ENCODE measurements around the gene MYO3B.

The MYO3B gene

GRCh38 chr2:170651624-170652325, 473.8 kb downstream of the MYO3B start:
- H3K36me3 ChIP-seq (ENCODE audit: control insufficient read depth, insufficient read depth, low read length), result no peaks in the 10 kb centered on the region
- TF ChIP-seq, protein P1, sequence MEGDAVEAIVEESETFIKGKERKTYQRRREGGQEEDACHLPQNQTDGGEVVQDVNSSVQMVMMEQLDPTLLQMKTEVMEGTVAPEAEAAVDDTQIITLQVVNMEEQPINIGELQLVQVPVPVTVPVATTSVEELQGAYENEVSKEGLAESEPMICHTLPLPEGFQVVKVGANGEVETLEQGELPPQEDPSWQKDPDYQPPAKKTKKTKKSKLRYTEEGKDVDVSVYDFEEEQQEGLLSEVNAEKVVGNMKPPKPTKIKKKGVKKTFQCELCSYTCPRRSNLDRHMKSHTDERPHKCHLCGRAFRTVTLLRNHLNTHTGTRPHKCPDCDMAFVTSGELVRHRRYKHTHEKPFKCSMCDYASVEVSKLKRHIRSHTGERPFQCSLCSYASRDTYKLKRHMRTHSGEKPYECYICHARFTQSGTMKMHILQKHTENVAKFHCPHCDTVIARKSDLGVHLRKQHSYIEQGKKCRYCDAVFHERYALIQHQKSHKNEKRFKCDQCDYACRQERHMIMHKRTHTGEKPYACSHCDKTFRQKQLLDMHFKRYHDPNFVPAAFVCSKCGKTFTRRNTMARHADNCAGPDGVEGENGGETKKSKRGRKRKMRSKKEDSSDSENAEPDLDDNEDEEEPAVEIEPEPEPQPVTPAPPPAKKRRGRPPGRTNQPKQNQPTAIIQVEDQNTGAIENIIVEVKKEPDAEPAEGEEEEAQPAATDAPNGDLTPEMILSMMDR (IDR thresholded peaks at IDR 0.05; ENCODE audit: insufficient read depth, low read length, poor library complexity, severe bottlenecking), result no peak
- DNase-seq (ENCODE audit: extremely low read depth, insufficient read length), result no peak
- H3K4me3 ChIP-seq (replicated peaks; ENCODE audit: low read depth, low read length), result no peak overlapping the region
- no peaks in the 10 kb centered on the region for H3K27me3 ChIP-seq (replicated peaks; ENCODE audit: control insufficient read depth, insufficient read depth, low read length)

DNA sequence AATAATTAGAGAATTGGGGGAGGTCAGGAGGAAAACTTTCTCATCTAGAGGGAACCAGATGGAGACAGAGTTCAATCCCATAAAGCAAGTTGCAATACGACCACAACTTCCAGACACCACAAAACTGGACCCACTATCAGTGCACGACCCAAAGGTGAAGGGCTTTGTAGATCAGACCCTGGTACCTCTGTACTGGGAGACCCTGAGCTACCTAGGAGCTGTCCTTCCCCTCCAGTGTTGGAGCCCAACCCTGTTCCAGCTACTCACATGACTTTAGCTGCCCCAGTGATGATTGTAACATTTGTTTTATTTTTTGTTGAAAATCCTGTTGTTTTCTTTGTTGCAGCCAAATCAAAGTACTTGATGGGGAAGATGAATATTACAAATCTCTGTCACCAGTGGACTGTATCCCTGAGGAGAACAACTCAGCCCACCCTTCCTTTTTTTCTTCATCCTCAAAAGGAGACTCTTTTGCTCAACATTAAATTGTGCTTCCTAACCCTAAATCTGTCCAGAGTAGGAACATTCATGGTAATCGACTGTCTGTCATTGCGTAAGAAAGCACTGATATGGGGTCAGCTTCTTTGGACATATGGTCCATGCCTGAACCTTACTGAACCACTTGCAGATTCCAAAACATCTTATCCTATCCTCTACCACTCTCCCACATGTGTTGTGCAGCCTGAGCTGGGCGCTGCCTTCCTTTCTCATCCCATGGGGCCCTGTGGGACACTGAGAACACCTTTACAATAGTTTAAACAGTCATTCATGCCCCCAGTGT, 474.9 kb downstream of the MYO3B start:
- TF ChIP-seq, protein P1 (IDR thresholded peaks at IDR 0.05; ENCODE audit: insufficient read depth, low read length, poor library complexity, severe bottlenecking), result no peak
- H3K36me3 ChIP-seq (ENCODE audit: control insufficient read depth, insufficient read depth, low read length), result no peaks in the 10 kb centered on the region
- H3K4me3 ChIP-seq (replicated peaks; ENCODE audit: low read depth, low read length), result no peak overlapping the region
- no peak for DNase-seq (ENCODE audit: extremely low read depth, insufficient read length)
- H3K27me3 ChIP-seq (replicated peaks; ENCODE audit: control insufficient read depth, insufficient read depth, low read length), result no peaks in the 10 kb centered on the region

- no peak for DNase-seq (ENCODE audit: extremely low read depth, insufficient read length)
Measured at GRCh38 chr2:170656669-170657068, 478.7 kb downstream of the MYO3B start.

GRCh38 chr2:170660409-170660808, 482.5 kb downstream of the MYO3B start:
- DNase-seq (ENCODE audit: extremely low read depth, insufficient read length), result no peak
- TF ChIP-seq, protein P1 (IDR thresholded peaks at IDR 0.05; ENCODE audit: insufficient read depth, low read length, poor library complexity, severe bottlenecking), result no peak
- H3K36me3 ChIP-seq (ENCODE audit: control insufficient read depth, insufficient read depth, low read length), result no peaks in the 10 kb centered on the region

More at GRCh38 chr2:170656669-170657068, 478.7 kb downstream of the MYO3B start:
- Histone ChIP-seq H3K4me3 (replicated peaks; ENCODE audit: low read depth, low read length) (no peak overlapping the region), H3K27me3 (replicated peaks; ENCODE audit: control insufficient read depth, insufficient read depth, low read length) (no peaks in the 10 kb centered on the region), H3K36me3 (ENCODE audit: control insufficient read depth, insufficient read depth, low read length) (no peaks in the 10 kb centered on the region)
- TF ChIP-seq, protein P1 (IDR thresholded peaks at IDR 0.05; ENCODE audit: insufficient read depth, low read length, poor library complexity, severe bottlenecking), result no peak

GRCh38 chr2:170665743-170666142, 487.8 kb downstream of the MYO3B start:
- Histone ChIP-seq H3K4me3 (replicated peaks; ENCODE audit: low read depth, low read length) (no peak overlapping the region), H3K27me3 (replicated peaks; ENCODE audit: control insufficient read depth, insufficient read depth, low read length) (no peaks in the 10 kb centered on the region; the same call in 1 of the 2 replicates), H3K36me3 (ENCODE audit: control insufficient read depth, insufficient read depth, low read length) (no peaks in the 10 kb centered on the region)
- DNase-seq (ENCODE audit: extremely low read depth, insufficient read length), result no peak
- TF ChIP-seq, protein P1 (IDR thresholded peaks at IDR 0.05; ENCODE audit: insufficient read depth, low read length, poor library complexity, severe bottlenecking), result no peak

More at GRCh38 chr2:170660409-170660808, 482.5 kb downstream of the MYO3B start:
- Histone ChIP-seq H3K27me3 (replicated peaks; ENCODE audit: control insufficient read depth, insufficient read depth, low read length) (no peaks in the 10 kb centered on the region), H3K4me3 (replicated peaks; ENCODE audit: low read depth, low read length) (no peak overlapping the region)
